IMR-90 (cell line): ENCODE results near the gene PSMC3. TPM values are rescaled to one million over a fixed set of nuclear protein-coding genes. Genes with fewer than 3 reads are reported as not detected.
A peak's percentile ranks its signal among the peaks of the same experiment; 100 is the strongest.

Source experiments
- ATAC-seq: fragments of 200-7000 bp; cut with Tn5 transposase; 2 replicates; pipeline ENCODE4 v1.9.1; 2020; ENCODE audit warnings: low read depth, mild to moderate bottlenecking, moderate library complexity
- BruUV-seq: library from RNA; stranded (reverse); fragments of 400-500 nt; replicated peaks from 2 replicates; lab custom pipeline; 2021; lab: Mats Ljungman, UMichigan
- CTCF ChIA-PET: fragments of 300-600 bp; formaldehyde crosslinking; extraction: SDS; loops from one replicate; lab custom pipeline; 2021; ENCODE audit warnings: antibody characterized with exemption; lab: Yijun Ruan, JAX
- POLR2A ChIA-PET: fragments of 300-600 bp; sonication (Branson Sonifier 250); formaldehyde crosslinking; loops from one replicate; lab custom pipeline; 2022; ENCODE audit warnings: antibody characterized with exemption; ENCODE audit not compliant: unreplicated experiment; lab: Charles Lee
- DNase-seq: peaks from one replicate; pipeline ENCODE4 v3.0.0; 2013
- H2AFZ ChIP-seq: replicated peaks from 2 replicates; pipeline ENCODE3; 2013; ENCODE audit warnings: low read length, mild to moderate bottlenecking; ENCODE audit not compliant: poor library complexity
- H2AK5ac ChIP-seq: 2 replicates; pipeline ENCODE4 v1.6.1; 2013; ENCODE audit warnings: low read depth, low read length, inconsistent platforms
- H2AK9ac ChIP-seq: replicated peaks from 2 replicates; pipeline ENCODE3; 2013; ENCODE audit warnings: mild to moderate bottlenecking, low read depth, low read length, moderate library complexity; ENCODE audit not compliant: poor library complexity
- H2BK120ac ChIP-seq: 2 replicates; pipeline ENCODE4 v1.6.1; 2013; ENCODE audit warnings: low read depth, low read length, inconsistent platforms
- H2BK15ac ChIP-seq: 3 replicates; pipeline ENCODE4 v1.6.1; 2013; ENCODE audit warnings: low read depth, low read length, inconsistent platforms
- H2BK20ac ChIP-seq: 2 replicates; pipeline ENCODE4 v1.6.1; 2013; ENCODE audit warnings: low read depth, mild to moderate bottlenecking, inconsistent platforms, low read length, moderate library complexity
- H2BK5ac ChIP-seq: 2 replicates; pipeline ENCODE4 v1.6.1; 2013; ENCODE audit warnings: mild to moderate bottlenecking, low read depth, low read length, inconsistent platforms; ENCODE audit not compliant: poor library complexity, severe bottlenecking
- H3K14ac ChIP-seq: replicated peaks from 2 replicates; pipeline ENCODE4 v1.6.1; 2013; ENCODE audit warnings: low read depth, low read length, inconsistent platforms
- H3K18ac ChIP-seq: 2 replicates; pipeline ENCODE4 v1.6.1; 2013; ENCODE audit warnings: low read depth, low read length, control low read depth
- H3K23ac ChIP-seq: 2 replicates; pipeline ENCODE4 v1.6.1; 2013; ENCODE audit warnings: low read depth, low read length, inconsistent platforms
- H3K27ac ChIP-seq: 2 replicates; pipeline ENCODE4 v1.5.1; 2013; ENCODE audit warnings: mild to moderate bottlenecking, control low read depth, low read length; ENCODE audit not compliant: insufficient read depth
- H3K27me3 ChIP-seq: 2 replicates; pipeline ENCODE4 v1.6.1; 2013; ENCODE audit warnings: low read length; ENCODE audit not compliant: control insufficient read depth, insufficient read depth
- H3K36me3 ChIP-seq: 2 replicates; pipeline ENCODE4 v1.6.1; 2013; ENCODE audit warnings: low read length, mixed read lengths; ENCODE audit not compliant: control insufficient read depth, insufficient read depth
- H3K4ac ChIP-seq: 2 replicates; pipeline ENCODE4 v1.6.1; 2013; ENCODE audit warnings: low read depth, low read length, inconsistent platforms
- H3K4me1 ChIP-seq: 2 replicates; pipeline ENCODE4 v1.6.1; 2013; ENCODE audit warnings: low read length, mixed read lengths; ENCODE audit not compliant: control insufficient read depth, insufficient read depth
- H3K4me2 ChIP-seq: 2 replicates; pipeline ENCODE4 v1.6.1; 2013; ENCODE audit warnings: low read depth, mild to moderate bottlenecking, control low read depth, low read length, moderate library complexity
- H3K4me3 ChIP-seq: 2 replicates; pipeline ENCODE4 v1.5.1; 2013; ENCODE audit warnings: low read depth, mild to moderate bottlenecking, control low read depth, low read length, moderate library complexity; ENCODE audit not compliant: insufficient read depth
- H3K56ac ChIP-seq: 2 replicates; pipeline ENCODE4 v1.6.1; 2013; ENCODE audit warnings: low read length, inconsistent platforms; ENCODE audit not compliant: insufficient read depth; ENCODE audit errors: extremely low read depth
- H3K79me1 ChIP-seq, 2 experiments: 2 replicates each; pipeline ENCODE4 v1.6.1; 2013; ENCODE audit warnings: low read length in 2 of 2, inconsistent platforms in 1 of 2, low read depth in 1 of 2
- H3K9ac ChIP-seq: 2 replicates; pipeline ENCODE4 v1.6.1; 2013; ENCODE audit warnings: low read depth, low read length, control low read depth
- H3K9me1 ChIP-seq: 2 replicates; pipeline ENCODE4 v1.6.1; 2013; ENCODE audit warnings: low read length, inconsistent platforms; ENCODE audit not compliant: insufficient read depth
- H3K9me3 ChIP-seq: 2 replicates; pipeline ENCODE4 v1.6.1; 2013; ENCODE audit warnings: low read length; ENCODE audit not compliant: control insufficient read depth, insufficient read depth
- H4K20me1 ChIP-seq: 2 replicates; pipeline ENCODE4 v1.6.1; 2013; ENCODE audit warnings: low read length, inconsistent platforms; ENCODE audit not compliant: insufficient read depth
- H4K5ac ChIP-seq: 2 replicates; pipeline ENCODE4 v1.6.1; 2013; ENCODE audit warnings: mild to moderate bottlenecking, low read depth, low read length, control low read depth
- H4K8ac ChIP-seq, 2 experiments: 2 replicates each; pipeline ENCODE4 v1.6.1; 2013; ENCODE audit warnings: low read depth in 2 of 2, low read length in 2 of 2, control low read depth in 1 of 2, inconsistent platforms in 1 of 2
- H4K91ac ChIP-seq: 2 replicates; pipeline ENCODE4 v1.6.1; 2013; ENCODE audit warnings: low read depth, low read length, inconsistent platforms; ENCODE audit not compliant: insufficient read depth
- BHLHE40 ChIP-seq: fragments of 150-350 bp; IDR thresholded peaks from 2 replicates; pipeline ENCODE4 v1.6.1; 2016; ENCODE audit warnings: mild to moderate bottlenecking, low read depth, low read length
- CHD1 ChIP-seq: IDR thresholded peaks from 2 replicates; pipeline ENCODE4 v1.6.1; 2012; ENCODE audit warnings: low read depth, low read length, improper control_type of control experiment
- MXI1 ChIP-seq: IDR thresholded peaks from 2 replicates; pipeline ENCODE4 v1.6.1; 2012; ENCODE audit warnings: low read depth, mild to moderate bottlenecking, low read length, moderate library complexity, borderline replicate concordance
- WGBS, 2 experiments: methylation state at CpG; one replicate each; pipeline versions ENCODE4 v1.1.5 to v1.1.7; 2013; ENCODE audit warnings: missing lambda C conversion rate in 2 of 2; ENCODE audit not compliant: insufficient read length in 1 of 2; ENCODE audit errors: extremely low coverage in 2 of 2; 5-methylcytosine and 5-hydroxymethylcytosine counted together
- dilution Hi-C: fragments of 300-500 bp; cut with HindIII; formaldehyde crosslinking; loops from one replicate; pipeline ENCODE4 v1.14.3; 2018; ENCODE audit warnings: low sequenced_read_pairs; ENCODE audit not compliant: unreplicated experiment
- in situ Hi-C: fragments of 300-500 bp; cut with MboI; formaldehyde crosslinking; loops from 3 replicates; pipeline ENCODE4 v1.14.3; 2019; ENCODE audit warnings: low sequenced_read_pairs, inconsistent platforms, mixed read lengths
- intact Hi-C: fragments of 100-400 bp; cut with micrococcal nuclease; formaldehyde crosslinking; loops from 2 replicates; pipeline ENCODE4 v1.10.0; 2022
- polyA plus RNA-seq, 3 experiments: library from polyadenylated mRNA; depleted of rRNA; stranded (reverse); fragments of >200 nt; gene quantifications; 2 replicates each; pipeline ENCODE4 v1.2.3, GENCODE V29; 2012; ENCODE audit warnings: low replicate concordance in 1 of 3
- total RNA-seq: library from RNA; depleted of rRNA; stranded (reverse); fragments of >200 nt; gene quantifications from 2 replicates; pipeline ENCODE4 v1.2.3, GENCODE V29; 2012

Gene PSMC3
- total and polyA plus RNA-seq, 2 of the 4 experiments (the other 2 are of a cell fraction), result 238 to 253 TPM

GRCh38 chr11:47375546-47376085 is 50.6 kb downstream of the PSMC3 start:
- no peaks in the 10 kb centered on the region for H3K9me3 ChIP-seq
- peaks cover 5% of the 10 kb centered on the region; the same call in 1 of the 2 replicates for H3K27me3 ChIP-seq
- POLR2A ChIA-PET, result no interaction called here
- dilution Hi-C loops (no loop called here), intact Hi-C loops (no loop called here), in situ Hi-C loops (no loop called here)
- H2AK5ac ChIP-seq, result peak overlapping the region; percentile 33; the same call in 1 of the 2 replicates
- no peak overlapping the region for H3K4me2 ChIP-seq
- no peak overlapping the region for H2BK120ac ChIP-seq
- H3K79me1 ChIP-seq, result no peaks in the 10 kb centered on the region
- CTCF ChIA-PET, result no interaction called here
- no peak for TF ChIP-seq CHD1
- no peak for TF ChIP-seq MXI1
- TF ChIP-seq BHLHE40, result no peak
- no peaks in the 10 kb centered on the region; the same call in 1 of the 2 replicates for H4K20me1 ChIP-seq
- no peak overlapping the region for H2AK9ac ChIP-seq
- H3K4ac ChIP-seq, result no peak overlapping the region; the same call in 1 of the 2 replicates
- H4K5ac ChIP-seq, result no peak overlapping the region
- no TSS peak for BruUV-seq
- ATAC-seq (no peak), DNase-seq (no peak)
- H3K23ac ChIP-seq, result no peak overlapping the region
- H3K14ac ChIP-seq, result no peak overlapping the region
- no CpG with 5 or more reads among the region's 13 CpGs for WGBS, 2 experiments
- H2BK5ac ChIP-seq, result no peak overlapping the region
- H2BK15ac ChIP-seq, result no peak overlapping the region
- no peak overlapping the region for H3K9ac ChIP-seq
- H3K18ac ChIP-seq, result no peak overlapping the region
- no peak overlapping the region for H3K27ac ChIP-seq
- no peaks in the 10 kb centered on the region for H3K36me3 ChIP-seq
- H3K56ac ChIP-seq, result no peak overlapping the region
- H2AFZ ChIP-seq, result no peak overlapping the region
- peaks cover 5% of the 10 kb centered on the region for H3K4me1 ChIP-seq
- H3K4me3 ChIP-seq, result no peak overlapping the region
- no peak overlapping the region for H4K91ac ChIP-seq
- H2BK20ac ChIP-seq, result no peak overlapping the region
- no peak overlapping the region for H4K8ac ChIP-seq
- H3K9me1 ChIP-seq, result peaks cover 9% of the 10 kb centered on the region
